ENCODE measurements around the gene CAPN5. TPM values are rescaled to one million over a fixed set of nuclear protein-coding genes. Genes with fewer than 3 reads are reported as not detected.
A peak's percentile ranks its signal among the peaks of the same experiment; 100 is the strongest.
"Not testable (repeated sequence)": the region's sequence is repeated elsewhere in the genome, so short reads cannot be mapped to it uniquely, and the experiment has no call there.

Gene CAPN5
- total RNA-seq, 2 experiments from 2014 or later = 0.62 to 0.76 TPM

DNA sequence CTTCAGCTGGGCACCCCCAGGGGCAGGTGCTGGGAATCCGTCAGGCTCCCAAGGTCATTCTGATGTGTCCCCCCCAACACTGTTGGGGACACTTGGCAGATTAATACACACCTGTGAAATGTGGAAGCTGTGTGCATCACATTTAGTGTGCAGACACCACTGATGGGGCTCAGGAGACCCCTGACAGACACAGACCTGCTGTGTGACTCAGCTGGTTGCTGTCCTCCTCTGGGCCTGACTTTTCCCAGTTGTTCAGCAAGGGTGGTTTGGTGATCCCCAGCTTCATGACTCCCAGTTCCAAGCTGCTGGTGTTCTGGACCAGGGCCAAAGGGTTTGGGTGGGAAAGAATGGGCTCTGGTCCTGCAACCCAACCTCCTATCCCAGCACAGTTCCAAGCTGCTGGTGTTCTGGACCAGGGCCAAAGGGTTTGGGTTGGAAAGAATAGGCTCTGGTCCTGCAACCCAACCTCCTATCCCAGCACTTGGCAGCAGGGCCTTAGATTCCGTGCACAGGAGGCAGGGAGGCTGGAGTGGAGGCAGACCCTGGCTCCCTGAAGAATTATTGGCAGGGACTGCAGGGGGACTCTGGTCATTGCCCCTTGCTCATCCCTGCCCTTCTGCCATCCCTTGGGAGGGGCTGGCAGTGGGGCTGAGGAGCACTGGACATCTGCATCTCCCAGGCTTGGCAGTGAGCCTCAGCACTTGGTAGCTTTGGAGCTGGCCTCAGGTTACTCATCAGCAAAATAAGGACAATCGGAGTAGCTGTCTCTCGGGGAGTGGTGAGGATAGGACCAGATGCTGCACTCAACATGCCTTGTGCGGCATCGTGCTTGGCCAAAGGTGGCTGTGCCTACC is 27.4 kb downstream of the CAPN5 start:
- no peaks in the 10 kb centered on the region for H3K27me3 Mint-ChIP-seq
- H3K4me1 Mint-ChIP-seq = peaks cover 4% of the 10 kb centered on the region
- intact Hi-C loops (cut with DNase I, micrococcal nuclease) = loop anchor here (5.0 kb wide), 2 partner anchors 177 to 362 kb away; no protein-coding TSS in a partner anchor
- no peak overlapping the region for H3K4me3 Mint-ChIP-seq
- DNase-seq (no peak), ATAC-seq (no peak)
- no peaks in the 10 kb centered on the region for H3K36me3 Mint-ChIP-seq (ENCODE audit: low read depth)
- POLR2A ChIA-PET = no interaction called here
- no peak overlapping the region for H3K27ac Mint-ChIP-seq
- CTCF ChIA-PET = interaction anchor here (0.6 to 1.2 kb wide), 6 partner anchors 12 to 479 kb away, joined by 3 to 4 read pairs (median 3); no protein-coding TSS in a partner anchor
- H3K9me3 Mint-ChIP-seq (ENCODE audit: low read depth) = no peaks in the 10 kb centered on the region

DNA sequence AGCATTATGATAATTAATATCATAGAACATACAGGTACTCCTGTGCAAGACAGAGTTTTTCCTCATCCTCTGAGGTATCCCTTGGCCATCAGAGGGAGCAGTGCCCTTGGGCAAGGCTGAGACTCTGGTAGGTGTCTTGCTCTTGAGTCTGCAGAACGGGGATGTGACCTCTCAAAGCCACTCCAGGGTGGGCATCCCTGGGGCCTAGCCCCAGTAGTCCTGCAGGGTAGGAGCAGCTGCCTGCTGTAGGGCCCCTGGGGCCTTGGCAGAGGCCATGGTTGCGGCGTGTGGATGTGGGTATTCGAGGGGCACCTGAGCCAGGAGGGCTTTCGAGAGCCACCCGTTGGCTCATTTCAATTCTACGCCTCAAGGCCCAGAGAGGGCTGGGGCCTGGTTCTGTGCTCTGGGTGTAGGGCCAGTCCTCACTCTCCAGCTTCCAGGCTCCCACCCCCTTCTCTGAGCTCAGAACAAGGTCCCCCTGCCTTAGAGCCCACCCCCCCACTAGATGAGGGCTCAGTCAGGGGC is 28.1 kb downstream of the CAPN5 start:
- no peak for DNase-seq
- CTCF ChIA-PET = interaction anchor here (0.6 kb wide), 1 partner anchor 94 kb away, joined by 3 read pairs; no protein-coding TSS in a partner anchor
- Mint-ChIP-seq H3K27me3 (no peaks in the 10 kb centered on the region), H3K9me3 (ENCODE audit: low read depth) (no peaks in the 10 kb centered on the region), H3K4me1 (peaks cover 4% of the 10 kb centered on the region), H3K4me3 (no peak overlapping the region), H3K36me3 (ENCODE audit: low read depth) (no peaks in the 10 kb centered on the region), H3K27ac (no peak overlapping the region)
- POLR2A ChIA-PET = no interaction called here
- no peak for ATAC-seq
- intact Hi-C loops (cut with DNase I, micrococcal nuclease) = loop anchor here (5.0 kb wide), 2 partner anchors 178 to 363 kb away; no protein-coding TSS in a partner anchor

DNA sequence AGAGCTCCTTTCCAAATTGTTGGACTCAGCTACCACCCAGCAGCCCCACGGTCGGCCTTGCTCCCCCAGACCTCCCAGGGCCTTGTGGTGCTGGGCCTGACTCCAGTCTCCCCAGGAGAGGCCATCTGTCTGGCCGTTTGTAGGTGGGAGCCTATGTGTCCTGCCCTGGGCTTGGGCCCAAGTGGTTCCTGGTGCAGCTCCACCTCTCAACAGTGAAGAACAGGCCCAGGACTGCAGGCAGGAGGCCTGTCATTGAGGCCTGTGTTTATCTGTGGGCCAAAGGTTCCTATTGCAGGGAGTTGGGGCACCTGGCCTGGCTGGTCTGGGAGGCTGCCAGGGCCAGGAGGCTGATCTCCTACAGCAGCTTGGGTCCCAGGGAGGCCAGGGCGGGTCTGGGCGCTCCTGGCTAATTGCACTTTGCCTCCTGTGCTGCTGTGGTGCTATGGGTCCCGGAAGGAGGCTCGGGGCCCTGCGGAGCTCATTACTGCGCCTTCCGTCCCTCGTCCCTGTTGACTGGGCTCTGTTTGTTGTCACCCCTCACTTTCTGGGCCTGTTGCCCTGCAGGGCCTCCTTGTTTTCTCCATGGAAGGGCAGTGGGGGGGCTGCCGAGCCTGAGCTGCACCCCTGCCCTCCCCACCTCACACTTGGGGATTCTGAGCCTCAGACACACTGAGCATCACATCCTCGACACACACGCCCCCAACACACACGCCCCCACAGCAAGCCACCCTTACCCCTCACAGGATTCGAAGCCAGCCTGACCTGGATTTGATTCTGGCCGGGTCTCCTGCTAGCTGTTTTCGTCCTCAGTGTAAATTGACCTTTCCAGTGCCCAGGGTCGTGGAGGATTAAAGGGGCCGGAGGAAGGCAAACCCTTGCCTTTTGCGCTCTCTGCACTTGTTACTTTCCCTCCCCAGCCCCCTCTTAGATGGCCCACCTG is 29.1 kb downstream of the CAPN5 start:
- ChIA-PET POLR2A (no interaction called here), CTCF (interaction anchor here (0.6 kb wide), 2 partner anchors 80 to 93 kb away, joined by 3 to 4 read pairs; no protein-coding TSS in a partner anchor)
- intact Hi-C loops (cut with DNase I, micrococcal nuclease) = no loop called here
- no peaks in the 10 kb centered on the region for H3K9me3 Mint-ChIP-seq (ENCODE audit: low read depth)
- no peaks in the 10 kb centered on the region for H3K27me3 Mint-ChIP-seq
- ATAC-seq = no peak
- no peaks in the 10 kb centered on the region for H3K36me3 Mint-ChIP-seq (ENCODE audit: low read depth)
- H3K4me3 Mint-ChIP-seq = no peak overlapping the region
- H3K27ac Mint-ChIP-seq = no peak overlapping the region
- peaks cover 3% of the 10 kb centered on the region for H3K4me1 Mint-ChIP-seq
- no peak for DNase-seq

DNA sequence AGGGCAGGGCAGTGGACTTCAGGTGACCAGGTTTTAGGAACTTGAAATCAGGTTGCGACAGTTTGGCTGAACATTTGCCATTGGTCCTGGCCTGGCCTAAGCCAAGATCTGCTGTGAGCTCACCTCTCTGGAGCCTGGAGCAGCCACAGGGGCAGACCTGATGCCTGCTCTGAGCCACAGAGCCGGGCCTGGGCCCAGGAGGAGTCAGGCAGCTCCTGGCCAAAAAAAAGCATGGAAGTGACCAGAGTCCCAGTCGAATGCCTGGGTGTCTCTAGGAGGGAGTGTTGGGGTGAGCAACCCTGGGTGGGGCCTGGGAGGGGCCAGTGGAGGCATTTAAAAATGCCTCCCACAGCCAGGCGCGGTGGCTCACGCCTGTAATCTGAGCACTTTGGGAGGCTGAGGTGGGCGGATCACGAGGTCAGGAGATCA is 29.8 kb downstream of the CAPN5 start:
- CTCF ChIA-PET = interaction anchor here (0.6 kb wide), 2 partner anchors 56 to 81 kb away, joined by 3 to 4 read pairs; no protein-coding TSS in a partner anchor
- intact Hi-C loops (cut with DNase I, micrococcal nuclease) = no loop called here
- no peaks in the 10 kb centered on the region for H3K9me3 Mint-ChIP-seq (ENCODE audit: low read depth)

DNA sequence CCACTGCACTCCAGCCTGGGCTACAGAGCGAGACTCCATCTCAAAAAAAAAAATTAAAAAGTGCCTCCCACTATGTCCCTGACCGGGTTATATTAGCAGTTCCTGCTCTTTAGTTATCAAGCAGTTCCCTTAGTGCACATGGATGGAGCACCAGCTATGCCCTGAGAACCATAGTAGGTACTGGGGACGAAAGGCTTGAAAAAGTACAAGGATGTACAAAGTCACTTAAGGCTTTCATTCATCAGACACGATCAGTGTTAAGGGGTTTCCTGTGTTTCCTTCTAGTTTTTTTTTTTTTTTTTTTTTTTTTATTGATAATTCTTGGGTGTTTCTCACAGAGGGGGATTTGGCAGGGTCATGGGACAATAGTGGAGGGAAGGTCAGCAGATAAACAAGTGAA is 30.4 kb downstream of the CAPN5 start:
- H3K27ac Mint-ChIP-seq; H3K4me1 Mint-ChIP-seq; intact Hi-C loops (cut with DNase I, micrococcal nuclease); H3K4me3 Mint-ChIP-seq; H3K27me3 Mint-ChIP-seq; ATAC-seq; DNase-seq; H3K36me3 Mint-ChIP-seq (ENCODE audit: low read depth); H3K9me3 Mint-ChIP-seq (ENCODE audit: low read depth): not testable (repeated sequence)
- CTCF ChIA-PET = interaction anchor here (0.6 kb wide), 1 partner anchor 56 kb away, joined by 3 read pairs; no protein-coding TSS in a partner anchor
- POLR2A ChIA-PET = interaction anchor here (0.6 kb wide), 1 partner anchor 32 kb away, joined by 7 read pairs; no protein-coding TSS in a partner anchor

More for the DNA sequence above, 29.8 kb downstream of the CAPN5 start:
- Mint-ChIP-seq H3K27ac (no peak overlapping the region), H3K4me3 (no peak overlapping the region), H3K36me3 (ENCODE audit: low read depth) (no peaks in the 10 kb centered on the region), H3K4me1 (no peaks in the 10 kb centered on the region), H3K27me3 (no peaks in the 10 kb centered on the region)
- POLR2A ChIA-PET = no interaction called here
- DNase-seq (no peak), ATAC-seq (no peak)

DNA sequence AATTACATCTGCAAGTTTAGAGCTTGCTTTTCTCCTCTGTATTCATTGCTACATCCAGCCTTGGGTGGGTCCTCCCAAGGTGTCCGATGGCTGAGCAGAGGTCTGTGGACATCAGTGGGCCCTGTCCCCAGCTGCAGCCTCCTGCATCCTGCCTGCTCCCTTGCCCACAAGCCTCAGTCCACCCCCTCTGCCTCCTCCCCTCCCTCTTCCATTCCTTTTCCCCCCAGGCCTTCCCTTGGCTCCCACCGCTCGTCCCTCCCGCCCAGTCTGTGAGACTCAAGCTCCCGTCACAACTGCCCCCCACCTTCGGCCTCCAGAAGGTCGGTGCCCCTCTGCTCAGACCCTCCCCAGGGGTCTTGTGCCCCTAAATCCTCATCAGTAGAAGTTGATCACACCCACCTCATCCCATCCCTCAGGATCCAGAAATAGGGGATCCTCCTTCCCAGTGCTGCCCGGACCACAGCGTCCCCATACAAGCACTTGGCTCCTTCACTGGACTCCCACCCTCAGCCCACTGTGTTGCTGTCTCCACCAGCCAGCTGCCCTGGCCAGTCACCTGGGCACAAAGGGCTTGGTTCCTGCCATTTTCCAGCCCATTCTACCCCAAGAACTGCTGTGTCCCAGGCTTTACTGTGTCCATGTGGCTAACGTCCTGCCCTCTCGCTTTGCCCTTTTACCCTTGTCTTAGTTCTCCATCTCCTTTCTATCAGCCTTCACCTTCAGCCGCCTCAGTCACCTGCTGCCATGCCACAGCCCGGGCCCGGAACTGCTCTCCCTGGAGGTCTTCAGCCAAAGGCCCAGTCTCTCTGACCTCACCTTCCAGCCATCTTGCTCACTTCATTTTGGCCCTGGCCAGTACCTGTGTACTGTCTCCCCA is 33.6 kb downstream of the CAPN5 start:
- Mint-ChIP-seq H3K4me3 (no peak overlapping the region), H3K36me3 (ENCODE audit: low read depth) (no peaks in the 10 kb centered on the region), H3K27ac (no peak overlapping the region), H3K4me1 (no peaks in the 10 kb centered on the region), H3K27me3 (no peaks in the 10 kb centered on the region), H3K9me3 (ENCODE audit: low read depth) (no peaks in the 10 kb centered on the region)
- ChIA-PET POLR2A (no interaction called here), CTCF (interaction anchor here (0.6 to 1.5 kb wide), 5 partner anchors 8 to 558 kb away, joined by 3 to 11 read pairs (median 3); no protein-coding TSS in a partner anchor)
- no peak for DNase-seq
- intact Hi-C loops (cut with DNase I, micrococcal nuclease) = no loop called here
- no peak for ATAC-seq

DNA sequence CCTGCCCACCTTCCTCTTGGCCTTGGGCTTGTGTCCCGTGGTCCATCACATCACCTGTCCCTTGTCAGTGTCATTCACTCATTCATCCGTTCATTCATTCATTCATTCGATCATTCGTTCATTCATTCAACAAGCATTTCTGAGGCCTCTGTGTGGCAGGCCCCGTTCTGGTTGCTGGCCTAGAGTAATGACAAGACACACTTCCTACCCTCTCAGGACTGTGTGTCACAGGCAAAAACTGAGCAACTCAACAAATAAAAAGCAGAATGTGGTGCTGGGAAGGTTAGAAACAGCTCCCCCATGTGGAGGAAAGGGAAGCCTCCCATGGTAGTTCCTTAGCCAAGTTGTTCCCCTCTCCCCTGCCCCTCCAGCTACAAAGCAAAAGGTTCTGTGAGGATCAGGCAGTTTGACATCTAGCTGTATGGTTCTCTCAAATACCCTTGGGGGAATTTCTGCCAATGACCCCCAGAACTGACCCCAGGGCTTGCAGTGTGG is 34.3 kb downstream of the CAPN5 start:
- peak; percentile 24 for DNase-seq
- Mint-ChIP-seq H3K4me3 (no peak overlapping the region), H3K27me3 (no peaks in the 10 kb centered on the region), H3K4me1 (no peaks in the 10 kb centered on the region), H3K27ac (no peak overlapping the region), H3K9me3 (ENCODE audit: low read depth) (no peaks in the 10 kb centered on the region), H3K36me3 (ENCODE audit: low read depth) (no peaks in the 10 kb centered on the region)
- ChIA-PET POLR2A (no interaction called here), CTCF (interaction anchor here (0.6 to 1.5 kb wide), 5 partner anchors 9 to 557 kb away, joined by 3 to 11 read pairs (median 3); no protein-coding TSS in a partner anchor)
- peak; percentile 51 for ATAC-seq
- intact Hi-C loops (cut with DNase I, micrococcal nuclease) = no loop called here

DNA sequence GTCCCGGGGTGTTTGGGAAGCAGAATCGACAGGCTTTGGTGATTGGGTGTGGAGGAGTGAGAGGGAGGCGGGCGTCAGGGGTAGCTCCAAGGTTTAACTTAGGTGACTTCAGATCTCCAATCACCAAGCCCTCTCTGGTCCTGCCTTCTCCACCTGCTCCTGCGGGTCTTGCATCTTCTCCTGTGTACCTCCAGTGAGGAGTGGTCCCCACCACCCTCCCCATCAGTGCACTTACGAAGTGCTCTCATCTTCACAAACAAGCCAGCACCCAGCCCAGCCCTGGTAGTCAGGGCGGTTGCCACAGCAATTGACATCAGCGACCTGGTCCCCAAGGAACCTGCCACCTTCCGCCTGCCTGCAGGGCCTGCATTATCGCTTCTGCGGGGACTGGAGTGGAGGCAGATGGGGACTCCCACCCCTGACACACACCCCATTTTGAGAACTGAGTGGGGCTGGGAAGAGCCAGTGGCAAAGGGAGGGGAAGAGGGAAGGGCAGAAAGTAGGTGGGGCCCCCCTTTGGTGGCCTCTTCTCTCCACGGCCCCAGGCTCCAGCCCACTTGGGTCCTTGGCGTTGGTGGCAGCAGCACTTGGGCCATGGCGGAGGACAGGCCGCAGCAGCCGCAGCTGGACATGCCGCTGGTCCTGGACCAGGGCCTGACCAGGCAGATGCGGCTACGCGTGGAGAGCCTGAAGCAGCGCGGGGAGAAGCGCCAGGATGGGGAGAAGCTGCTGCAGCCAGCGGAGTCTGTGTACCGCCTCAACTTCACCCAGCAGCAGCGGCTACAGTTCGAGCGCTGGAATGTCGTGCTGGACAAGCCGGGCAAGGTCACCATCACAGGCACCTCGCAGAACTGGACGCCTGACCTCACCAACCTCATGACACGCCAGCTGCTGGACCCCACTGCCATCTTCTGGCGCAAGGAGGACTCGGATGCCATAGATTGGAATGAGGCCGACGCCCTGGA is 35.8 kb downstream of the CAPN5 start, which contains the start of gene OMP:
Gene OMP (plus strand): TSS at position 595 of the 965 bp plus-strand sequence. CDS start 0 bp downstream, at position 595.
- intact Hi-C loops (cut with DNase I, micrococcal nuclease) = no loop called here

DNA sequence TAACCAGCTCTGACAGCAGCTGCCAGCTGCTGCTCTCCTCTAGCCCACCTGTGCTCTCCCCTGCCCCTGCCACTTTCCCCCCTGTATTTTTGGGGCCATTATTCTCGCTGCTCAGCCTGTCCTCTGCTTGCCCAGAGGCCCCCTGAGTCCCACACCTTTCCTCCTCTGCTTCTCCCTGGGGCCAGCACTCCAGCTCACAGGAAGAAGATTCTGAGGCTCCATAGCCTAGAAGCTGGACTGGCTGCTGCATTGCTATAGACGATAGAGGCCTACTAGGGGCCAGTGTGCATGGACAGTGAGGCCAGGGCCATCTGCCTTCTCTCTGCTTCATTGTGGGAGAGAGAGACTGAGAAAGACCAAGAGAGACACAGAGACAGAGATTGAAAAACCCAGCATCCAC is 36.5 kb downstream of the CAPN5 start:
- ATAC-seq = no peak
- ChIA-PET CTCF (interaction anchor here (0.6 kb wide), 1 partner anchor 19 kb away, joined by 3 read pairs; no protein-coding TSS in a partner anchor), POLR2A (no interaction called here)
- no peak for DNase-seq
- Mint-ChIP-seq H3K4me1 (no peaks in the 10 kb centered on the region), H3K27ac (no peak overlapping the region), H3K27me3 (no peaks in the 10 kb centered on the region), H3K4me3 (no peak overlapping the region), H3K9me3 (ENCODE audit: low read depth) (no peaks in the 10 kb centered on the region), H3K36me3 (ENCODE audit: low read depth) (no peaks in the 10 kb centered on the region)
- intact Hi-C loops (cut with DNase I, micrococcal nuclease) = no loop called here

More for the DNA sequence above, 35.8 kb downstream of the CAPN5 start, which contains the start of gene OMP:
- H3K36me3 Mint-ChIP-seq (ENCODE audit: low read depth) = no peaks in the 10 kb centered on the region
- ATAC-seq (no peak), DNase-seq (no peak)
- H3K4me3 Mint-ChIP-seq = no peak within 1 kb of the TSS
- H3K4me1 Mint-ChIP-seq = no peaks in the 10 kb centered on the region
- H3K9me3 Mint-ChIP-seq (ENCODE audit: low read depth) = no peaks in the 10 kb centered on the region
- no peaks in the 10 kb centered on the region for H3K27me3 Mint-ChIP-seq
- no peak within 1 kb of the TSS for H3K27ac Mint-ChIP-seq
- POLR2A ChIA-PET = no interaction called here
- CTCF ChIA-PET = interaction anchor here (0.5 to 1.5 kb wide), 4 partner anchors 10 to 23 kb away, joined by 3 to 11 read pairs (median 3); no protein-coding TSS in a partner anchor

All from activated CD4-positive, alpha-beta T cell treated with anti-CD3 and anti-CD28 coated beads for 36 hours (primary cell).